HG03457 (cell line): ENCODE results near the gene ZBTB38.

Experiments used
- ATAC-seq: cut with Tn5 transposase; IDR thresholded peaks from one replicate; pipeline ENCODE4 v1.9.1; 2021; ENCODE audit warnings: moderate number of reproducible peaks; ENCODE audit not compliant: unreplicated experiment

Gene ZBTB38

GRCh38 chr3:141336672-141337522, 31.4 kb upstream of the ZBTB38 start:
- ATAC-seq, result peak; percentile 84

GRCh38 chr3:141337523-141337854, 30.8 kb upstream of the ZBTB38 start:
- no peak for ATAC-seq

- no peak for ATAC-seq
Measured at GRCh38 chr3:141337991-141338390, 30.3 kb upstream of the ZBTB38 start.

GRCh38 chr3:141338881-141339280, 29.4 kb upstream of the ZBTB38 start:
- no peak for ATAC-seq

- no peak for ATAC-seq
Measured at GRCh38 chr3:141341536-141341935, 26.8 kb upstream of the ZBTB38 start.

- ATAC-seq, result no peak
Measured at GRCh38 chr3:141342386-141342785, 25.9 kb upstream of the ZBTB38 start.

GRCh38 chr3:141343077-141343476, 25.2 kb upstream of the ZBTB38 start:
- ATAC-seq, result no peak

GRCh38 chr3:141343865-141344271, 24.4 kb upstream of the ZBTB38 start:
- no peak for ATAC-seq

- ATAC-seq, result no peak
Measured at GRCh38 chr3:141345528-141345927, 22.8 kb upstream of the ZBTB38 start.

GRCh38 chr3:141346007-141346406, 22.3 kb upstream of the ZBTB38 start:
- ATAC-seq, result no peak

GRCh38 chr3:141346418-141346817, 21.9 kb upstream of the ZBTB38 start:
- no peak for ATAC-seq

GRCh38 chr3:141346839-141347238, 21.5 kb upstream of the ZBTB38 start:
- no peak for ATAC-seq

GRCh38 chr3:141348837-141349236, 19.5 kb upstream of the ZBTB38 start:
- ATAC-seq, result no peak

GRCh38 chr3:141349711-141350110, 18.6 kb upstream of the ZBTB38 start:
- no peak for ATAC-seq

- no peak for ATAC-seq
Measured at GRCh38 chr3:141350666-141351065, 17.6 kb upstream of the ZBTB38 start.

GRCh38 chr3:141352262-141352984, 15.9 kb upstream of the ZBTB38 start:
- ATAC-seq, result no peak

GRCh38 chr3:141353652-141354495, 14.4 kb upstream of the ZBTB38 start:
- no peak for ATAC-seq

GRCh38 chr3:141354517-141354916, 13.8 kb upstream of the ZBTB38 start:
- no peak for ATAC-seq

GRCh38 chr3:141355242-141355641, 13.1 kb upstream of the ZBTB38 start:
- ATAC-seq, result no peak

- ATAC-seq, result no peak
Measured at GRCh38 chr3:141356046-141356445, 12.3 kb upstream of the ZBTB38 start.

- no peak for ATAC-seq
Measured at GRCh38 chr3:141360888-141361598, 7.3 kb upstream of the ZBTB38 start.
